ENCODE results near the gene AP5Z1.
"Not testable (repeated sequence)": the region's sequence is repeated elsewhere in the genome, so short reads cannot be mapped to it uniquely, and the experiment has no call there.

The AP5Z1 gene

GRCh38 chr7:4800926-4801838, 25.8 kb downstream of the AP5Z1 start:
- no peak for DNase-seq (ENCODE audit: low read depth in 2 of 2, low spot score in 1 of 2)

GRCh38 chr7:4801839-4802231, 26.4 kb downstream of the AP5Z1 start:
- DNase-seq (ENCODE audit: low read depth in 2 of 2, low spot score in 1 of 2) = no peak

- not testable (repeated sequence) for DNase-seq (ENCODE audit: low read depth in 2 of 2, low spot score in 1 of 2)
These were observed 27.2 kb downstream of the AP5Z1 start for GRCh38 chr7:4802577-4802976.

GRCh38 chr7:4803397-4804241, 28.2 kb downstream of the AP5Z1 start:
- DNase-seq (ENCODE audit: low read depth in 2 of 2, low spot score in 1 of 2) = no peak

GRCh38 chr7:4805110-4805983, 29.9 kb downstream of the AP5Z1 start:
- no peak for DNase-seq (ENCODE audit: low read depth in 2 of 2, low spot score in 1 of 2)

GRCh38 chr7:4805984-4806300, 30.5 kb downstream of the AP5Z1 start:
- no peak for DNase-seq (ENCODE audit: low read depth in 2 of 2, low spot score in 1 of 2)

GRCh38 chr7:4806983-4807597, 31.7 kb downstream of the AP5Z1 start:
- no peak for DNase-seq (ENCODE audit: low read depth in 2 of 2, low spot score in 1 of 2)

- no peak for DNase-seq (ENCODE audit: low read depth in 2 of 2, low spot score in 1 of 2)
These were observed 32.2 kb downstream of the AP5Z1 start for GRCh38 chr7:4807598-4808016.

GRCh38 chr7:4808026-4808425, 32.6 kb downstream of the AP5Z1 start:
- DNase-seq (ENCODE audit: low read depth in 2 of 2, low spot score in 1 of 2) = no peak

GRCh38 chr7:4808565-4808964, 33.1 kb downstream of the AP5Z1 start:
- no peak for DNase-seq (ENCODE audit: low read depth in 2 of 2, low spot score in 1 of 2)

GRCh38 chr7:4809091-4809591, 33.7 kb downstream of the AP5Z1 start:
- DNase-seq (ENCODE audit: low read depth in 2 of 2, low spot score in 1 of 2) = peak in 1 of 2 donors; percentile 9

- DNase-seq (ENCODE audit: low read depth in 2 of 2, low spot score in 1 of 2) = no peak
These were observed 34.2 kb downstream of the AP5Z1 start for GRCh38 chr7:4809666-4810065.

GRCh38 chr7:4814433-4814832, 39.0 kb downstream of the AP5Z1 start:
- no peak for DNase-seq (ENCODE audit: low read depth in 2 of 2, low spot score in 1 of 2)

GRCh38 chr7:4815121-4815520, 39.7 kb downstream of the AP5Z1 start:
- DNase-seq (ENCODE audit: low read depth in 2 of 2, low spot score in 1 of 2) = no peak

- no peak for DNase-seq (ENCODE audit: low read depth in 2 of 2, low spot score in 1 of 2)
These were observed 40.4 kb downstream of the AP5Z1 start for GRCh38 chr7:4815609-4816418.

GRCh38 chr7:4816419-4817080, 41.1 kb downstream of the AP5Z1 start:
- no peak for DNase-seq (ENCODE audit: low read depth in 2 of 2, low spot score in 1 of 2)

- DNase-seq (ENCODE audit: low read depth in 2 of 2, low spot score in 1 of 2) = no peak
These were observed 41.9 kb downstream of the AP5Z1 start for GRCh38 chr7:4817178-4817901.

- DNase-seq (ENCODE audit: low read depth in 2 of 2, low spot score in 1 of 2) = no peak
These were observed 42.8 kb downstream of the AP5Z1 start for GRCh38 chr7:4818000-4818794.

Measured in stimulated activated CD8-positive, alpha-beta memory T cell treated with anti-CD3 and anti-CD28 coated beads, Interleukin-4, amount 100 ng/mL, for 4 hours (primary cell).